Activated gamma-delta T cell treated with anti-CD3 and anti-CD28 coated beads, Interleukin-2, amount 50 U/mL, for 16 hours (primary cell): Measurements from ENCODE around the gene RHBDF2.
"Not testable (repeated sequence)": the region's sequence is repeated elsewhere in the genome, so short reads cannot be mapped to it uniquely, and the experiment has no call there.

Source experiments
- DNase-seq: peaks from one replicate; pipeline ENCODE4 v3.0.0-alpha.2; 2020; ENCODE audit warnings: low read depth

The RHBDF2 gene

DNA sequence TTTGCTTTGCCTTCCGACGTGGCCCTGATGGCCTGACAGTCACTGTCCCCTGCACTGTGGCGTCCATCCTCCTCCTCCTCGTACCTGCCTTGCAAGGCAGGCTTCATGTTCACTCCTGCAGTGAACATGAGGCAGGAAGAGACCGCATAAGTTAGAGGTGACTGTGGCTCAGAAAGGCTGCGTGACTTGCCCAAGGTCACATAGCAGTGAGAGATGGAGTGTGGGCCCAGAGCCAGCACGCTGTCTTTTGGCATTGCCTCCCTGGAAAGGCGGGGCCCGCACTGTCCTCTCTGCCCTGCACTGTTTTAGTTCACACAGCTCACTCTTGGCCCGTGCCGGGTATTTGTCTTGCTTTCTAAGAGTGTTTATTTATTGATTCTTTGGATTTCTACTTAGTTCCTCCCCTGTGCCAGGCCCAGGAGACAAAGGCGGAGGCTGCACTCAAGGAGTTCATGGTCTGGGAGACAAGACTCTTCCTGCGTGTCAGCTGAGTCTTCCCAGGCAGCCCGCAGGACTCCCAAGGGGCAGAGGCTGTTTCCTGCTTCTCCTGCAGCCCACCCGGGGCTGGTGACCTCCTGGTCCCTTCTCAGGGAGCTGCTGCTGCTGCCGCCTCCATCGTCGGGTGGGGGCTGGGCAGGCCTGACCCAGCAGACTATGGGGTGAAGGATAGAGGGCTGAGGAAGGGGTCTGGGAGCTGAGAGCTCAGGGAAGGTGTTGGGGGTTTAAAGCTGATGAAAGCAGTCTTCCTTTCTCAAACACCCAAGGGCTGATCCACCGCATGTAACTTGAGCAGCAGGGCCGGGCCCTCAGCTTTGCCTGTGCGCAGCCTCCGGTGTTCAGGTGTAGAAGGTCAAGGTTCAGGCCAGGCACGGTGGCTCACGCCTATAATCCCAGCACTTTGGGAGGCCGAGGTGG, 23.6 kb upstream of the RHBDF2 start:
- no peak for DNase-seq

DNA sequence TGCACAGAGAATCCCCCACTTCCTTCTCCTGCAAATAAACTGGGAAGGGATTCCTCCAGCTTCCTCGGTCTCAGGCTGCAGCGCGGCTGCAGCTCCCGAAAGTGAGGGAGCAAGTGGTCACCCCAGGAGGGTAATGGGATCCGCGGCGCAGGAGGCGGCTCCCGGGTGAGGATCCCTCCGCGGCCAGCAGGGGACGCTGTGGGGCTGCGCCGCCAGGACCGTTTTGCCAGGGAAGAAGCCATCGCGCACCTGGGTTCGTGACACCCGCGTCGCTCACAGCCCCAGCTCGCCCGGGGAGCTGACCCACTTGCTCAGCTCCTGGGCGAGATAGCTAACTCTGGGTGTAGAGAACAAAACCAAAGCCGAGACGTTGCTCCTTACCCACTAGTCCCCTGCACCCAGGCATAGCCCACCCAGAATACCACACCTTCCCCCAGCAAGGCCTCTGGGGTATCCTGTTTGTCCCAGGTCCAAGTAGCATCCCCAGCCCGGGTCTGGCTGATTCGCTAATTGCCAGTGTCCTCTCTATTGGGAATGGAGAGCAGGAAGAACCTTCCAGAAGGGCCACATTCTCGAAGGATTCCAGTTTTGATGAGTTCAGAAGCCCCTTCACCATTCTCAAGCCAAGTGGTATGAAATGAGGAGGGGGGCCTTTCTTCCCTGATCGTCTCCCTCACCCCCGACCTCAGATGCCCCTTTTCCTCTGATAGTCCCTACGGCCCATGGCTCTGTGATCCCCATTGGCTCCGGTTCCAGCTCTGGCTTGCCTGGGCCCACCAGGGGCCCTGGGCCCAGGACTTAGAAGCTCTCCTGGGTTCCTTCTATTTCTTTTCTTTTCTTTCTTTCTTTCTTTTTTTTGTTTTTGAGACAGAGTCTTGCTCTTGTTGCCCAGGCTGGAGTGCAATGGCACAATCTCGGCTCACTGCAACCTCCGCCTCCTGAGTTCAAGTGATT, 22.1 kb upstream of the RHBDF2 start:
- peak; percentile 70 for DNase-seq

DNA sequence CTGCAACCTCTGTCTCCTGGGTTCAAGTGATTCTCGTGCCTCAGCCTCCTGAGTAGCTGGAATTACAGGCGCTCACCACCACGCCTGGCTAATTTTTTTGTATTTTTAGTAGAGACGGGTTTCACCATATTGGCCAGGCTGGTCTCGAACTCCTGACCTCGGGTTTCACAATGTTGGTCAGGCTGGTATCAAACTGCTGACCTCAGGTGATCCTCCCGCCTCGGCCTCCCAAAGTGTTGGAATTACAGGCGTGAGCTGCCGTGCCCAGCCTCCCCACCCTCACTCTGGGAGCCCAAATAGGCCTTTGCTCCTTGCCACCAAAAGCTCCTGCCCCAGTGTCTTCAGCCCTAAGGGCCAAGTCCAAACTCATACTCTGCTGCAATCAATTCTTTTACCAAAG, 20.5 kb upstream of the RHBDF2 start:
- not testable (repeated sequence) for DNase-seq

DNA sequence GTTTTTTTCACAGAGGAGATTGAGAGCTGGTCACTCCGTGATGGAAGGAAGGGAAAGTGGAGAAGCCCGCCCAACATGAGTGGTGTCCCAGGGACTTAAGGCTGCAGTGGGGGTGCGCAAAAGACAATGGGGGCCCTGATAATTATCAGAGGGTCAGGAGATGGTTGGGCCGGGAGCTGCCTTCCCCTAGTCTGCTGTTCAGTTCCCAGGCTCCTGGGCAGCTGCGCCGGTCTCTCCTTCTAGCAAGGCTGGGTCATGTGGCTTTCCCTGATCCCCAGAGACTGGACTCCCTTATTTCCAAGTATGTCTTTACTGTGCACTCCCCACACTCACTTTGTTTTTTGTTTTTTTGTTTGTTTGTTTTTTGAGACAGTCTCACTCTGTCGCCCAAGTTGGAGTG, 20.0 kb upstream of the RHBDF2 start:
- DNase-seq = no peak

DNA sequence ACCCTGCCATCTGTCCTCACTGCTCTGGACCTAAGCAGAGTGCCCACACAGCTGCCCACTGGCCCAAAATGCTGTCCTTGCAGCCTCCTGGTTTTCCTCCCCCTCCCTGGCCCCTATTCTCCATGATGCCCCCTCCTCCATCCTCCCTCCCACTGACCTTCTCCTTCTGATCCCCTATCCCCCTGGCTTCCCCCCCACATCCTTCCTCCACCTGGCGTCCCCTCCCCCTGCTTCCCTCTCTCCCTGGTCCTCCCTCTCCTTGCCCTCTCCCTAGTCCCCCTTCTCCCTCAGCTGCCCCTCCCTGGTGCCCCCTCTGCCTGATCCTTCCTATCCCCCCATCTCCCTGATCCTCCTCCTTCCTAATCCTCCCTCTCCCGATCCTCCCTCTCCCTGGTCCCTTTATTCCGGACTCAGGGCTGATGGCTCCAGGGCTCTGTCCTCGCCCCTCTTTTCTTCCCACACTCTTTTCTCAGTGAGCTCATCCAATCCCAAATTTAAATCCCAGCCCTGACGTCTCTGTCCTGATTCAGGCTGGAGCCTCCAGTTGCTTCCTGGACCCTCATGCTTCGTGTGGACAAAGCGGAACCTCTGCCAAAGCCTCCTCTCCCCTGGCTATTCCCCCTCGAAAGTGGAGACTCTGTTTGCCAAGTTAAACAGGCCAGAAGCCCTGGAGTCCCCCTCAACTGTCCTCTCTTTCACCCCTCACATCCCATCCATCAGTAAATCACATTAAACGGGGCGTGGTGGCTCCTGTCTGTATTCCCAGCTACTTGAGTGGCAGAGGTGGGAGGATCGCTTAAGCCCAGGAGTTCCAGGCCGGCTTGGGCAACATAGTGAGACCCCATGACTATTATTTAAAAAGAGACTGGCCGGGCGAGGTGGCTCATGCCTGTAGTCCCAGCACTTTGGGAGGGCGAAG, 18.1 kb upstream of the RHBDF2 start:
- DNase-seq = no peak

DNA sequence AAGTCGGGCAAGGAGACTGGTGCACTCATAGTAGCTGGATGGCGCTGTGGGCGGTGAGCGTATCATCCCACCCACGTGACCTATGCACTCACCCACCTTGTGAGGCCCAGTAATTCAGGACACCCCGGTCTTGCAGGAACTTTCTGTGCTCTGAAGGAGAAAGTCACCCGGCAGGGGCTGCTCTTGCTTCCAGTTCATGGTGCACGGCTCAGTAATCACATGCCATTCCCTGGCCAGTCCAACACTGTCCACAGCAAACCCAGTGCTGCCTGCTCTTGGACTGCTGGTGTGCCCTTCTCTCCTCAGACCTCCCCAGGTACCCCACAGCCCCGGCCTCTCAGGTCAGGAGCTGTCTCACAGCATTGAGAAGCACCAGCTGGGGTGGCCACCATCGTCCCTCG, 16.4 kb upstream of the RHBDF2 start:
- no peak for DNase-seq

DNA sequence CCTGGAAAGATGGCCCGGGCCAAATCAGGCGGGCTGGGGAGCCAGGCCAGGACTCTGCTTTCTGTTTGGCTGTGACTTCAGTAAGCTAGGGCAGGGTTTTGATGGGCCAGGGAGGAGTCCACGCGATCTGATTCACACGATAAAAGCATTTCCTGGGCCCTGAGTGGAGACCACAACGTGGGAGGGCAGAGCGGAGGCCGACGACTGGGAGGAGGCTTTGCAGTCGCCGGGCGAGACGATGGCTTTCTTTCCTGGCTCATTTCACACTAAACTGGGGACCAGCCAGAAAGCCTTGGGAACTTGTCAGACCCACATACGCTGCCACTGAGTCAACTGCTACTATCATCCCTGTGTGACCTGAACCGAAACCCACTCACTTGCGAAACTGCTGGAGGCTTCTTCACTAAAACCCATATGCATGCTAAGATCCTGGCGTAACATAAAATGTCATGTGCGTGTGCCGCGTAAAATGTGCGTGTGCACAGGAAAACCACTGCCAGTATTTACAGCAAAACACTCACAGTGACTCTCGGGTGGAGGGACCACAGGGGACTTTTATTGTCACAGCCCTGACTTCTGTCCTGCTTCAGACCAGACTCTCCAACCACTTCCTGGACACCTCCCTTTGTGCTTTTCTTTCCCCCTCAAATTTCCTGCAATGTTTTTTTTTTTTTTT, 14.2 kb upstream of the RHBDF2 start:
- DNase-seq = peak; percentile 77

DNA sequence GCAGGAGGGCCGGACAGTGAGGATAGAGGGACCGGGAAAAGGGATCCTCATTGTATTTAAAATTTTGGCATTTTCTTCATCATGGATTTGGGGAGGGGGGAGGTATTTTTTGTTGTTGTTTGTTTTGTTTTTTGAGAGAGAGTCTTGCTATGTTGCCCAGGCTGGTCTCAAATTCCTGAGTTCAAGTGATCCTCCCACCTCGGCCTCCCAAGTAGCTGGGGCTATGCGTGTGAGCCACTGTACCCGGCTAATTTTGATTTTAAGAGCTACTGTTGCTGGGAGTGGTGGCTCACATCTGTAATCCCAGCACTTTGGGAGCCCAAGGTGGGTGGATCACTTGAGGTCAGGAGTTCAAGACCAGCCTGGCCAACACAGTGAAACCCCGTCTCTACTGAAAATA, 13.1 kb upstream of the RHBDF2 start:
- DNase-seq = not testable (repeated sequence)

DNA sequence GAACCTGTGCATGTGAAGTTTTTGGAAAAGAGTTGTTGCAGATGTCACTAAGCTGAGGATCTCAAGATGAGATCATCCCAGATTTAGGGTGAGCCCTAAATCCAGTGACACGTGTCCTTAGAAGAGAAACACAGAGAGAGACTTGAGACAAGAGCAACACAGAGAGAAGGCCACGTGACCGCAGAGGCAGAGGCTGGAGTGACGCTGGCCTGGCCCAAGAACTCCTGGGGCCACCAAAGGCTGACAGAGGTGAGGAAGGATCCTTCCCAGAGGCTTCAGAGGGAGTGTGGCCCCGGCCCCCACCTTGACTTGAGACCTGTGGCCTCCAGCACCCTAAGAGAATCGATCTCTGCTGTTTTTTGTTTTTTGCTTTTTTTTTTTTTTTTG, 12.1 kb upstream of the RHBDF2 start:
- DNase-seq = no peak

DNA sequence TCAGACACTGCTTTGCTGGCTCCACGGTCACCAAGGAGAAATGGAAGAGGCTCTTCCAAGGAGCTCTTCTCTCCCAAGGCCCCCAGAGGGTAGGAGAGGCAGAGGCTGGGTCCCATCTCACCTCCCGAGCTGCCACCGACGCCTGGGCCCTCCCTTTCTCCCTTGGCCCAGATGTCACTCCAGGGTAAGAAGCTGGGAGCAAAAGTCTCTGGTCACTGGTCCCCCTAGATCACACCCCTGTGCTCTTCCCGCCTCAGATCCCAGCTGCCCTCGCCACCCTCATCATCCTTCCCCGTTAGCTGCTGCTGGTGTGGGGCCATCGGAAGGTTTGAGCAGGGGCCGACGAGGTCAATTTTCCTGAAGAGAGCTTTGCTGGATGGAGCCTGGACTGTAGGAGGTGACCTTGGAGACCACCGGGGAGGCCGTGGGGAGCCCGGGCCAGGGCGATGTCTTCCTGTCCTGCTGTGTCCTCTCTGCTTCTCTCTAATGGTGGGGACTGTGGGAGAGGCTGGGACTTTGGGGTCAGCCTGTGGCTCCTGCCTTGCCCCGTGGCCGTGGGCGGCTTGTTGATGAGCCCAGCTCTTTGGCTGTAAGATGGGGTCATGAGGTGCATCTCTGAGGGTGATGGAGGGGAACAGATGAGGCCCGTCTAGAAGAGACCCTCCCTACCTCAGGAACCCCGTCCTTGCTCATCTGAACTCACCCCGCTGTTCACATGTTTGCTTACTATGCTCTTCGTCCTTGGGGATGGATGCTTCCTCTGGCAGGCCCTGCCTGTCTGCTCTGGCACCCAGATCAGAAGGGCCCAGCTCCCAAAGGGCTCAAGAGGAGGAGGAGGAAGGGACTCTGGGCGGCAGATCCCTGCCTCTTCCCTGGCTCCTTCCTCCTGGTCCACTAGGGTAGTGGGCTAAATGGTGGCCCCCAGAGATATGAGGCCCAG, 11.4 kb upstream of the RHBDF2 start:
- no peak for DNase-seq

DNA sequence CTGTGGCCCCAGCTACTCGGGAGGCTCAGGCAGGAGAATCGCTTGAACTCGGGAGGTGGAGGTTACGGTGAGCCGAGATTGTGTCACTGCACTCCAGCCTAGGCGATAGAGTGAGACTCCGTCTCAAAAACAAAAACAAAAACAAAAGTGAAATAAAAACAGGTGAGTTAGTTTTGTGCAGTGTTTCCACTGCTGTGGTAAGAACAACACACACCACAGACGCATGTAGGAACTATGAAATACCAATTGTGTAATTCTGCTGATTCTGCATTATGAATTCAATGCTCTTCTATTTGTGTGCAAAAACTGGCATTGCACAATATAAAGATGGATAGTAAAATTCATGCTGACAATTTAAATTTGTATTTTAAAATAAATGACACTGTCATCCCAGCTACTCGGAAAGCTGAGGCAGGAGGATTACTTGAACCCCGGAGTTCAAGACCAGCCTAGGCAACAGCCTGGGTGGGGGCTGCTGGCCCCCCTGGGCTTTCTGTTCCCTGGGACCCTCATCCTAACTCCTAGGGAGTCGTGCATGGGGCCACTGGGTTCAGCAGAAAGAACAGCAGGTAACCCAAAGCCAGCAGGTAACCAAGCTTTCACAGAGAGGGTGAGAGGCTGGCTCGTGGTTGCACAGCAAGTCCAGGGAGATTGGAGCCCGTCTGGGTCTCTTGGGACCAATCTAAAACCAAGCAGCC, 10.6 kb upstream of the RHBDF2 start:
- DNase-seq = no peak

DNA sequence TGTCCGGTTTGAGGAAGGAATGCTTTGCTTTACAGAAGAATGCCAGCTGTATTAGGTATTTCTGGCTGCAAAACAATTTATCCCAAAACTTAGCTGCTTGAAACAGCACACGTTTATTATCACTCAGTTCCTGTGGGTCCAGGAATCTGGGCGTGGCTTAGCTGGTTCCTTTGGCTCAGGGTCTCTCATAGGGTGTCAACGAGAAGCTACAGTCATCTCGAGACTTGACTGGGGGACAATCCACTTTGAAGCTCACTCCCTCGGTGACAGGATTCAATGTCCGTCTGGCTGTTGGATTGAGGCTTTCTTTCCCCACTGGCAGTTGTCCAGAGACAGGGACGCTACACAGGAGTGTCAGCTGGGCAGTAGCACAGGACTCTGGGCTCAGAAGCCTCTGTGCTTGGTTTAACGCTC, 9.6 kb upstream of the RHBDF2 start:
- DNase-seq = no peak

DNA sequence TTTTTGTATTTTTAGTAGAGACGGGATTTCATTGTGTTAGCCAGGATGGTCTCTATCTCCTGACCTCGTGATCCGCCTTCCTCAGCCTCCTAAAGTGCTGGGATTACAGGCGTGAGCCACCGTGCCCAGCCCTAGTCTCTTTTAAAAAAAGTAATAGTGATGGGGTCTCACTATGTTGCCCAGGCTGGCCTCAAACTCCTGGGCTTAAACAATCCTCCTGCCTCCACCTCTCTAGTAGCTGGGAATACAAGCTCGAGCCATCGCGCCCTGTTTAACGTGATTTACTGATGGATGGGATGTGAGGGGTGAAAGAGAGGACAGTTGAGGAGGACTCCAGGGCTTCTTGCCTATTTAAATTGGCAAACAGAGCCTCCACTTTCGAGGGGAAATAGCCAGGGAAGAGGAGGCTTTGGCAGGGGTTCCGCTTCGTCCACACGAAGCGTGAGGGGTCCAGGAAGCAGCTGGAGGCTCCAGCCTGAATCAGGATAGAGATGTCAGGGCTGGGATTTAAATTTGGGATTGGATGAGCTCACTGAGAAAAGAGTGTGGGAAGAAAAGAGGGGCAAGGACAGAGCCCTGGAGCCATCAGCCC, 7.3 kb upstream of the RHBDF2 start:
- not testable (repeated sequence) for DNase-seq

DNA sequence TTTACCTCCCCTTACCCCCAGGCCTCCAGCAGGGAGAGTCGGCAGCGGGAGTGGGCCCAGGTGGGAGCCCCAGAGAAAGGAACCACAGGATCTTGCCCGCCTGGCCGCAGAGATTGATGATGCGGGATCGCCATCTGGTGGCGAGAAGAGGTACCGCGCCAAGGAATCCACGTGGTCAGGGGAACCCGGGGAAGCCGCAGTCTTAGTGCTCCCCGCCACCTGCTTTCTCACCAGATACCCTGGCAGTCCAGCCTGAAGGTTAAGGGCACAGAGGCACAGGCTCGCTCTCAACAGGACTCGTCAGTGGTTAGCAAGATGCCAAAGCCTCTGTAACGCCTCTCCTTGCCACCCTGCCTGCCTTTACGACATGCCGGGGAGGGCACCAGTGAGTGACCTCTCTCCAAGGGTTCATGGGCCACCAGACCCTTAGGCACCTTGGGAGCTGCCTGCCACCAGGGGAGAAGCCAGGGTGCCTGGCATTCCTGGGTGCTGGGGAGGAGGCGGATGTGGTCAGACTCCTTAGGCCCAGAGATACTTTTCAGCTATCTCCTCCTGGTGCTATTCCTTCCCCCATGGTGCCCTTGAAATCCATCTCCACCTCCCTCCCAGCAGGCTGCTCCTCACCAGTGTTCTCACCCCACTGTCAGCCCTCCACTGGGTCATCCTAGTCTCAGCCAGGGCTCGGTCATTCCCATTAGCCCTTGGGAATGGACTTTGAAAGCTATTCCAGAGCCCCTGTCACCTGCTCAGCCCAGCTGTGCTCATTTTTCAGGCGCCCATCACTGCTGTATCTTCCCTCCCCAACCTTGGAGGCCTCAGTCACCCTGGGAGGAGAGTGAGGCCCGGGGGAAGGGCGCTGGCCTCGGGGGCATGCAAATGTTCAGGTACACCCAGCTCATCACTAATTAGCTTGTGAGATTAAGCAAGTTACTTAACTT, 5.5 kb upstream of the RHBDF2 start:
- peak; percentile 85 for DNase-seq

DNA sequence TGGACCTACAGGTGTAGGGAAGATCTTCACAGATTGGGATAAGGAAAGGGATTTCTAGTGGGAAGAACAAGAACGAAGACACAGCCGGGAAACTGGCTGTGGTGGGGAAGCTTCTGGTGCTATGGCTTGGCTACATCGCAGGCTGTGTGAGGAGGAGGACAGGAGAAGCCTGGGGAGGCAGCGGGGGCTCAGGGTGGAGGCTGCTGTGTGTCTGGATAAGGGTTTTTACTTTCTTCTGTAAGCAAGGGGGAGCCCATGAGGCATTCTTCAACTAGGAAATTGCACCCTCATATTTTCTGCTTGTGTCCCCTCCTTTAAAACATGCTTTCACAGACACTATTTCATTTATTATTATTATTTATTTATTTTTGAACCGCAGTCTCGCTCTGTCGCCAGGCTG, 2.9 kb upstream of the RHBDF2 start:
- DNase-seq = no peak

DNA sequence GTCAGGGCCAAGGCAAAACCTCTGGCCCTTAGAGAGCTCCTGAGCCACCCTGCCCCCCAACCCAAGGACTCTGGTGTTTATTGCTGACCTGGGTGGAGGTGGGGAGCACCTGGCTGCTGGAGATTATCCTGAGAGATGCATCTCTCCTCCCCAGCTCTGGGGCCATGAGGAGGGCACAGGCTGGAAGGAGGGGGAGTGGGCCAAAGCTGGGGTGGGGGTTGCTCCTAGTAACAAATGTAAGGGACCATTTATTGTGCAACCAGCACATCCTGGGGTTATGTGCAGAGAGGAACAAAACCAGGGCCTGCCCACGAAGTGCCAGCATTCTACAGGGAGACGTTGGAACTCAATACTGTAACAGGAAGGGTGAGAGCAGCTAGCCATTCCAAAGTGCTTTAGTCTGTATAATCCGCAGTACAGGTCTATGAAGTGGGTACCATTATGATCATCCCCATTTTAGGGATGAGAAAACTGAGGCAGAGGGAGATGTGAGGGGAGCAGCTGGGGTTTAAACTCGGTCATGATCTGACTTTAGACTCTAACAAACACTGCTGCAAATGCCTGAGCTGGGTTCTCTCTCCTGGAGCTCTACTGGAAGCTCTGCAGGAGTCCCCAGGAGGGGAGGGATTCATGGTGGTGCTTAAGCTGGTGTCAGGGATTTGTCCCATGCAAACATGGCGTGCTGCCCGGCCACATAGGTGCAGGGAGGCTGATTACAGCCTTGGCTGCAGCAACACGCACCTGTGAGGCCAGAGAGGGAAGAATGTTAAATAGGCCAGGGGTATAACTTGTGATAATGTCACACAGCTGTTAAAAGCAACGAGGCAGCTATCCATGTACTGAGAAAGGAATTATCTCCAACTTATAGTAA, 1.4 kb upstream of the RHBDF2 start:
- DNase-seq = no peak

DNA sequence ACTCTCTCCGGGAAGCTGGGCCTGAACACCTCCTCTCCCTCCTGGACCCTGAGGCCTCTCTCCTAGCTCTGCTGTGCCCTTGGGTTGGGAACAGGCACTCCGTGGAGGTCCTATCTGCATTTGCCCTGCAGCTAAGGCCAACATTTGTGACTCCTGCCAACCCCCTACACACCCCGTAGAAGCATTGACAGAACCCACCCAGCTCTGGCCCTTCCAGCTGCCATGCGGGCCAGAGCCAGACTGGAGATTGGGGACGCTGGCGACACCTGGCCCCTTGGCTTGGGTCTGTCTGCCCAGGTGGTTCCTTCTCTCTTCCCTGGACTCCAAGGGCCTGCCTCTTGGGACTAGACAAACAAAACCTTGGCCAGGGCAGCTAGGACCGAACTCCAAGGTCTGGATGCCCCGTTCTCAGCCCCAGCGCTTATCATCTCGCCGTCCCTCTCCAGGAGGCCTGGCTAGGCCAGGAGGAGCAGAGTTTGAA, 644 bp upstream of the RHBDF2 start:
- no peak for DNase-seq
